ENCODE results near the gene PCK1. TPM values are rescaled to one million over a fixed set of nuclear protein-coding genes. Genes with fewer than 3 reads are reported as not detected.

PCK1 gene
- polyA plus RNA-seq, 1 experiment, result not detected

GRCh38 chr20:57596358-57596757, 35.4 kb downstream of the PCK1 start:
- TF ChIP-seq CTCF (IDR thresholded peaks at IDR 0.05; ENCODE audit: insufficient read depth, low read depth, low read length), result no peak
- CTCF ChIA-PET, result interaction anchor here (0.5 to 14.6 kb wide), 32 partner anchors 8 to 1256 kb away, joined by 3 to 222 read pairs (median 4); partner anchors contain the start of gene GNAS
- POLR2A ChIA-PET, result no interaction called here
- no peak for DNase-seq (ENCODE audit: low read depth)
- no peaks in the 10 kb centered on the region for H3K36me3 ChIP-seq (ENCODE audit: control insufficient read depth, insufficient read depth, low read length)
- no peak overlapping the region for H3K4me3 ChIP-seq (ENCODE audit: low read depth, low read length)
- H3K27me3 ChIP-seq (ENCODE audit: control insufficient read depth, insufficient read depth, low read length), result no peaks in the 10 kb centered on the region; the same call in none of the 2 replicates

- no peak overlapping the region for H3K4me3 ChIP-seq (ENCODE audit: low read depth, low read length)
- ChIA-PET POLR2A (no interaction called here), CTCF (interaction anchor here (0.6 to 14.6 kb wide), 25 partner anchors 7 to 1255 kb away, joined by 3 to 222 read pairs (median 5); partner anchors contain the start of genes GNAS and PCK1)
- no peak for DNase-seq (ENCODE audit: low read depth)
- H3K27me3 ChIP-seq (ENCODE audit: control insufficient read depth, insufficient read depth, low read length), result no peaks in the 10 kb centered on the region; the same call in none of the 2 replicates
- H3K36me3 ChIP-seq (ENCODE audit: control insufficient read depth, insufficient read depth, low read length), result no peaks in the 10 kb centered on the region
- TF ChIP-seq CTCF (IDR thresholded peaks at IDR 0.05; ENCODE audit: insufficient read depth, low read depth, low read length), result peak; percentile 76
Observed at GRCh38 chr20:57596998-57597939, 36.4 kb downstream of the PCK1 start.

- Histone ChIP-seq H3K36me3 (ENCODE audit: control insufficient read depth, insufficient read depth, low read length) (no peaks in the 10 kb centered on the region), H3K4me3 (ENCODE audit: low read depth, low read length) (no peak overlapping the region), H3K27me3 (ENCODE audit: control insufficient read depth, insufficient read depth, low read length) (no peaks in the 10 kb centered on the region; the same call in none of the 2 replicates)
- no peak for DNase-seq (ENCODE audit: low read depth)
- TF ChIP-seq CTCF (IDR thresholded peaks at IDR 0.05; ENCODE audit: insufficient read depth, low read depth, low read length), result no peak
- ChIA-PET CTCF (interaction anchor here (0.7 to 14.6 kb wide), 7 partner anchors 8 to 612 kb away, joined by 3 to 222 read pairs (median 6); no protein-coding TSS in a partner anchor), POLR2A (no interaction called here)
Observed at GRCh38 chr20:57598060-57598459, 37.1 kb downstream of the PCK1 start.

GRCh38 chr20:57598491-57598890, 37.6 kb downstream of the PCK1 start:
- ChIA-PET CTCF (interaction anchor here (0.7 to 14.6 kb wide), 7 partner anchors 8 to 611 kb away, joined by 3 to 222 read pairs (median 6); no protein-coding TSS in a partner anchor), POLR2A (no interaction called here)
- Histone ChIP-seq H3K27me3 (ENCODE audit: control insufficient read depth, insufficient read depth, low read length) (no peaks in the 10 kb centered on the region; the same call in none of the 2 replicates), H3K4me3 (ENCODE audit: low read depth, low read length) (no peak overlapping the region), H3K36me3 (ENCODE audit: control insufficient read depth, insufficient read depth, low read length) (no peaks in the 10 kb centered on the region)
- TF ChIP-seq CTCF (IDR thresholded peaks at IDR 0.05; ENCODE audit: insufficient read depth, low read depth, low read length), result no peak
- DNase-seq (ENCODE audit: low read depth), result no peak

Measured in BJ (cell line).